A549 (cell line): Measurements from ENCODE around the gene CYB5D1. TPM values are rescaled to one million over a fixed set of nuclear protein-coding genes. Genes with fewer than 3 reads are reported as not detected.

Experiments
- ATAC-seq, 2 experiments: fragments of 200-7000 bp in 1 of 2; fragments of >200 bp in 1 of 2; cut with Nextera tagmentation in 1 of 2; cut with Tn5 transposase in 1 of 2; 3 replicates each; pipeline versions ENCODE4 v1.8.0 to v1.9.1; 2018 to 2020; ENCODE audit warnings: mild to moderate bottlenecking in 1 of 2, moderate library complexity in 1 of 2
- CTCF ChIA-PET: fragments of 300-600 bp; sonication (Branson Sonifier 250); formaldehyde crosslinking; extraction: SDS; loops from one replicate; lab custom pipeline; 2021; ENCODE audit warnings: antibody characterized with exemption, inconsistent platforms; lab: Yijun Ruan, JAX
- POLR2A ChIA-PET: fragments of 350-600 bp; formaldehyde crosslinking; extraction: SDS; loops from one replicate; lab custom pipeline; 2021; ENCODE audit warnings: antibody characterized with exemption, inconsistent platforms; lab: Yijun Ruan, JAX
- DNase-seq, 2 experiments: peaks; one replicate each; pipeline versions ENCODE4 v3.0.0 to v3.0.0-alpha.2; 2011 to 2016; ENCODE audit warnings: low read depth in 1 of 2, low spot score in 1 of 2
- FAIRE-seq: peaks from 2 replicates; lab custom pipeline; 2011; peaks lifted over from hg19 to GRCh38; lab: Jason Lieb, UNC
- H3K27ac ChIP-seq, 2 experiments: fragments of >200 bp; sonication (Bioruptor Twin); formaldehyde crosslinking; 3 replicates each; pipeline ENCODE4 v1.5.1; 2016 to 2017
- H3K4me1 ChIP-seq: fragments of >200 bp; sonication (Bioruptor Twin); formaldehyde crosslinking; 3 replicates; pipeline ENCODE4 v1.6.1; 2016
- H3K4me2 ChIP-seq: fragments of >200 bp; sonication (Bioruptor Twin); formaldehyde crosslinking; 3 replicates; pipeline ENCODE4 v1.6.1; 2016
- H3K4me3 ChIP-seq: fragments of >200 bp; sonication (Bioruptor Twin); formaldehyde crosslinking; 3 replicates; pipeline ENCODE4 v1.5.1; 2016
- H3K9me3 ChIP-seq: fragments of >200 bp; sonication (Bioruptor Twin); formaldehyde crosslinking; 3 replicates; pipeline ENCODE4 v1.6.1; 2016
- CBX2 ChIP-seq: fragments of 200-600 bp; sonication (generic); IDR thresholded peaks from 2 replicates; pipeline ENCODE4 v1.6.1; 2016; ENCODE audit warnings: low read depth, mild to moderate bottlenecking, borderline replicate concordance
- CEBPB ChIP-seq, 2 experiments: fragments of >200 bp in 1 of 2; sonication (Bioruptor Twin) in 1 of 2; formaldehyde crosslinking in 1 of 2; IDR thresholded peaks; 2 replicates each; pipeline ENCODE4 v1.6.1; 2012 to 2016
- EHF ChIP-seq: fragments of 250-450 bp; sonication (Bioruptor Pico); IDR thresholded peaks from 2 replicates; pipeline ENCODE4 v1.5.0; 2020; ENCODE audit warnings: mild to moderate bottlenecking
- EP300 ChIP-seq, 2 experiments: fragments of >200 bp; sonication (Bioruptor Twin); formaldehyde crosslinking; IDR thresholded peaks; 2 replicates in 1 of 2; 3 replicates in 1 of 2; pipeline ENCODE4 v1.6.1; 2016 to 2017
- FOSB ChIP-seq: fragments of 250-450 bp; sonication (Bioruptor Pico); IDR thresholded peaks from 2 replicates; pipeline ENCODE4 v1.5.0; 2020; ENCODE audit warnings: mild to moderate bottlenecking, moderate library complexity
- HDAC2 ChIP-seq: fragments of 200-600 bp; sonication (generic); IDR thresholded peaks from 2 replicates; pipeline ENCODE4 v1.6.1; 2016
- HEYL ChIP-seq: fragments of 250-450 bp; sonication (Bioruptor Pico); IDR thresholded peaks from 2 replicates; pipeline ENCODE4 v1.8.0; 2021; ENCODE audit warnings: mild to moderate bottlenecking, moderate library complexity
- HOXB5 ChIP-seq: fragments of 250-450 bp; sonication (Bioruptor Pico); IDR thresholded peaks from 2 replicates; pipeline ENCODE4 v1.5.0; 2020; ENCODE audit warnings: mild to moderate bottlenecking, moderate library complexity
- JUN ChIP-seq, 2 experiments: fragments of >200 bp; sonication (Bioruptor Twin); formaldehyde crosslinking; IDR thresholded peaks; 2 replicates in 1 of 2; 3 replicates in 1 of 2; pipeline ENCODE4 v1.6.1; 2016 to 2017
- JUNB ChIP-seq: fragments of >200 bp; sonication (Bioruptor Twin); formaldehyde crosslinking; IDR thresholded peaks from 2 replicates; pipeline ENCODE4 v1.6.1; 2016
- KDM5A ChIP-seq: fragments of 200-600 bp; sonication (generic); IDR thresholded peaks from 2 replicates; pipeline ENCODE4 v1.6.1; 2016; ENCODE audit warnings: antibody characterized with exemption, mild to moderate bottlenecking
- MYC ChIP-seq: IDR thresholded peaks from 2 replicates; pipeline ENCODE4 v1.6.1; 2012; ENCODE audit warnings: mild to moderate bottlenecking, inconsistent platforms, low read length, improper control_type of control experiment, borderline replicate concordance
- PHF8 ChIP-seq: fragments of 200-600 bp; sonication (generic); IDR thresholded peaks from 2 replicates; pipeline ENCODE4 v1.6.1; 2016; ENCODE audit warnings: low read depth, mild to moderate bottlenecking, antibody characterized with exemption, moderate library complexity, borderline replicate concordance
- POLR2A ChIP-seq: IDR thresholded peaks from 2 replicates; pipeline ENCODE4 v1.6.1; 2012; ENCODE audit warnings: mild to moderate bottlenecking, low read length
- POLR2AphosphoS2 ChIP-seq: conservative IDR thresholded peaks from 2 replicates; pipeline ENCODE4 v1.6.1; 2012; ENCODE audit warnings: low read length, improper control_type of control experiment, inconsistent platforms
- RCOR1 ChIP-seq: fragments of 150-350 bp; IDR thresholded peaks from 2 replicates; pipeline ENCODE4 v1.6.1; 2014; ENCODE audit warnings: antibody characterized with exemption, low read length, low read depth
- RFX5 ChIP-seq: fragments of 450-650 bp; IDR thresholded peaks from 2 replicates; pipeline ENCODE4 v1.7.1; 2014; ENCODE audit warnings: antibody characterized with exemption, mild to moderate bottlenecking, moderate library complexity
- RNF2 ChIP-seq: fragments of 200-600 bp; sonication (generic); IDR thresholded peaks from 2 replicates; pipeline ENCODE4 v1.6.1; 2016; ENCODE audit warnings: low read depth, mild to moderate bottlenecking, antibody characterized with exemption, moderate library complexity, borderline replicate concordance
- TP53 ChIP-seq: fragments of 250-450 bp; sonication (Bioruptor Pico); IDR thresholded peaks from 2 replicates; pipeline ENCODE4 v1.5.0; 2021; ENCODE audit warnings: mild to moderate bottlenecking, moderate library complexity
- ZNF302 ChIP-seq: fragments of 250-450 bp; sonication (Bioruptor Pico); IDR thresholded peaks from 2 replicates; pipeline ENCODE4 v1.9.0; 2021; ENCODE audit warnings: inconsistent platforms, mild to moderate bottlenecking, moderate library complexity
- WGBS: methylation state at CpG from one replicate; pipeline ENCODE4 v1.1.6; 2017; ENCODE audit errors: missing lambda C conversion rate; 5-methylcytosine and 5-hydroxymethylcytosine counted together
- polyA plus RNA-seq, 4 experiments: library from polyadenylated mRNA; depleted of rRNA in 3 of 4; stranded (reverse); fragments of >200 nt; fragmentation: RNase III in 1 of 4; extraction: RNeasy Plus Mini Kit Qiagen cat#74134 plus additional on column Dnase treatment in 1 of 4; gene quantifications; 2 replicates in 3 of 4; 3 replicates in 1 of 4; pipeline ENCODE4 v1.2.3, GENCODE V29; 2011 to 2017
- TF ChIP-seq, protein P1 (sequence below): fragments of 250-450 bp; sonication (Bioruptor Pico); IDR thresholded peaks from 2 replicates; pipeline ENCODE4 v1.5.0; 2020; ENCODE audit warnings: low read depth, mild to moderate bottlenecking, moderate library complexity
- TF ChIP-seq, protein P2 (sequence below): fragments of >200 bp; sonication (Bioruptor Twin); formaldehyde crosslinking; IDR thresholded peaks from 3 replicates; pipeline ENCODE4 v1.6.1; 2016
- TF ChIP-seq, protein P3 (sequence below): IDR thresholded peaks from 2 replicates; pipeline ENCODE4 v1.6.1; 2012
- TF ChIP-seq, protein P4 (sequence below): fragments of 200-600 bp; sonication (generic); IDR thresholded peaks from 2 replicates; pipeline ENCODE4 v1.6.1; 2016; ENCODE audit warnings: antibody characterized with exemption, mild to moderate bottlenecking, moderate library complexity
- TF ChIP-seq, protein P5 (sequence below): IDR thresholded peaks from 2 replicates; pipeline ENCODE4 v1.6.1; 2012; ENCODE audit warnings: low read depth, borderline replicate concordance

CYB5D1 gene
- polyA plus RNA-seq, 2 of the 4 experiments (the other 2 are of a cell fraction), result 20.4 to 28.2 TPM

DNA sequence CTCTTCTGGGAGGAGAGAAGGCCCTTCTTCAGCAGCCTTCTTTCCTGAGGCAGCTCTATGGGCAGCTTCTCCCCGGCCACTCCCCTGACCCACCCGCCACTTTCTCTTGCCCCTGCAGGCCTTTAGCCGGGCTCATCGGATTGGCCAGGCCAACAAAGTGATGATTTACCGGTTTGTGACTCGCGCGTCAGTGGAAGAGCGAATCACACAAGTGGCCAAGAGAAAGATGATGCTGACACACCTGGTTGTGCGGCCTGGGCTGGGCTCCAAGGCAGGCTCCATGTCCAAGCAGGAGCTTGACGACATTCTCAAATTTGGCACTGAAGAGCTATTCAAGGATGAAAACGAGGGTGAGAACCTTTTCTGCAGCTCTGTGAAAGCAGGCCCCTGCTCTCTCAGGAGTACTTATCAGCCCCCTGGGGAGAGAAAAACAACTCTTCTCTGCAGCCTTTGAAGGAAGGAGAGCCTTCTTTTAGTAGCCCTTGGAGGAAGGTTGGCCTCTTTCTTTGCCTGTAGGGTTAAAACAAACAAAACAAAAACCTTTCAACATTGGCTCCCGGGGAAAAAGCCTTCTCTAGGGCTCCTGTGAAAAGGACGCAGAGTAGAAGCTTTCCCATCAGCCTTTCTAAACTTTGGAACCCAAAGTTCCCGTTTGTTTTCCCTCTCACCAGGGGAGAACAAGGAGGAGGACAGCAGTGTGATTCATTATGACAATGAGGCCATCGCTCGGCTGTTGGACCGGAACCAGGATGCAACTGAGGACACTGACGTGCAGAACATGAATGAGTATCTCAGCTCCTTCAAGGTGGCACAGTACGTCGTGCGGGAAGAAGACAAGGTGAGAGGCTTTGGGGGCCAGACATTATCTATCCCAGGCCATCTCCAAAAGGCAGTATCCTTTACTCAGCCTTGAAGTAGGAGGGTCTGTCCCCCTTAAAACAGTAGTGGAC lies 45.6 kb downstream of the CYB5D1 start:
- ChIA-PET CTCF (interaction anchor here (0.8 to 15.1 kb wide), 16 partner anchors 7 to 216 kb away, joined by 3 to 339 read pairs (median 6); partner anchors contain the start of genes CHD3 and RNF227), POLR2A (no interaction called here)
- DNase-seq, result no peak
- H3K9me3 ChIP-seq, result no peaks in the 10 kb centered on the region
- H3K4me3 ChIP-seq, result no peak overlapping the region
- FAIRE-seq, result no peak
- no peak overlapping the region for H3K27ac ChIP-seq
- TF ChIP-seq JUN (IDR thresholded peaks at IDR 0.05), result no peak
- TF ChIP-seq CEBPB (IDR thresholded peaks at IDR 0.05), result no peak
- no peak for TF ChIP-seq HEYL (CRISPR knock-in tag)
- no peak for TF ChIP-seq ZNF302 (CRISPR knock-in tag)
- no peak for TF ChIP-seq RNF2
- no peak for ATAC-seq
- 88% methylated on average over 22 of the region's 22 CpGs for WGBS
- no peaks in the 10 kb centered on the region for H3K4me1 ChIP-seq
- no peak overlapping the region for H3K4me2 ChIP-seq

DNA sequence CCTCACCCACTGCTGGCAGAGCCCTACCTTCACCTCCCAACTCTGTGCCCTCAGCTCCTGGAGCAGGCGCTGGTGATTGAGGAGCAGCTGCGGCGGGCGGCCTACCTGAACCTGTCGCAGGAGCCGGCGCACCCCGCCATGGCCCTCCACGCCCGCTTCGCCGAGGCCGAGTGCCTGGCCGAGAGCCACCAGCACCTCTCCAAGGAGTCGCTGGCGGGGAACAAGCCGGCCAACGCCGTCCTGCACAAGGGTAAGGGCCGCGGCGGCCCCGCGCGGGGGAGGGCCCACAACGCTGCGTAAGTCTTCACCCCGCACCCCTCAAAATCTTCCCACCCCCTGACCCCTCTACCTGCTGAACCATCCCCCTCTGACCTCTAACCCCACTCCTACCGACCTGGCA lies 51.3 kb downstream of the CYB5D1 start:
- ATAC-seq (no peak), DNase-seq (no peak), FAIRE-seq (no peak)
- Histone ChIP-seq H3K27ac (no peak overlapping the region), H3K4me1 (no peaks in the 10 kb centered on the region; the same call in 2 of the 3 replicates), H3K4me3 (no peak overlapping the region), H3K9me3 (no peaks in the 10 kb centered on the region), H3K4me2 (no peak overlapping the region)
- TF ChIP-seq KDM5A (no peak), RFX5 (no peak), CBX2 (no peak), JUN (IDR thresholded peaks at IDR 0.05) (no peak)
- TF ChIP-seq, protein P1, sequence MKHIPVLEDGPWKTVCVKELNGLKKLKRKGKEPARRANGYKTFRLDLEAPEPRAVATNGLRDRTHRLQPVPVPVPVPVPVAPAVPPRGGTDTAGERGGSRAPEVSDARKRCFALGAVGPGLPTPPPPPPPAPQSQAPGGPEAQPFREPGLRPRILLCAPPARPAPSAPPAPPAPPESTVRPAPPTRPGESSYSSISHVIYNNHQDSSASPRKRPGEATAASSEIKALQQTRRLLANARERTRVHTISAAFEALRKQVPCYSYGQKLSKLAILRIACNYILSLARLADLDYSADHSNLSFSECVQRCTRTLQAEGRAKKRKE, result no peak
- 96% methylated on average over 28 of the region's 29 CpGs for WGBS
- ChIA-PET POLR2A (no interaction called here), CTCF (interaction anchor here (1.9 to 15.1 kb wide), 5 partner anchors 10 to 133 kb away, joined by 5 to 339 read pairs (median 151); no protein-coding TSS in a partner anchor)

DNA sequence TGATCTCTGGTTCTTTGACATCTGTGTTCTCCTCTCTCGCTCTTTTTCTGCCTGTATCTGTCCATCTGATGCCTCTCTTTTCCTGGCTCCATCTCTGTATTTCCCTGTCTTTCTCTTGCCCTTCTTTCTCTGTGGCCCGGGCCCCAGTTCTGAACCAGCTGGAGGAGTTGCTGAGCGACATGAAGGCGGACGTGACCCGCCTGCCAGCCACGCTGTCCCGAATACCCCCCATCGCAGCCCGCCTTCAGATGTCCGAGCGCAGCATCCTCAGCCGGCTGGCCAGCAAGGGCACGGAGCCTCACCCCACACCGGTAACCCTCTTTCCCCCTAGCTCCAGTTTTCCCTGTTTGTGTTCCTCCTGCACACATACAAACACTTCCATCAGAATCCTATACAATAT lies 52.5 kb downstream of the CYB5D1 start:
- H3K9me3 ChIP-seq, result no peaks in the 10 kb centered on the region
- no peak for FAIRE-seq
- CTCF ChIA-PET, result interaction anchor here (1.1 to 14.8 kb wide), 7 partner anchors 11 to 149 kb away, joined by 4 to 372 read pairs (median 111); no protein-coding TSS in a partner anchor

More for the DNA sequence above, 52.5 kb downstream of the CYB5D1 start:
- no peak for TF ChIP-seq HOXB5 (CRISPR knock-in tag)
- TF ChIP-seq RFX5, result no peak
- TF ChIP-seq, protein P2, sequence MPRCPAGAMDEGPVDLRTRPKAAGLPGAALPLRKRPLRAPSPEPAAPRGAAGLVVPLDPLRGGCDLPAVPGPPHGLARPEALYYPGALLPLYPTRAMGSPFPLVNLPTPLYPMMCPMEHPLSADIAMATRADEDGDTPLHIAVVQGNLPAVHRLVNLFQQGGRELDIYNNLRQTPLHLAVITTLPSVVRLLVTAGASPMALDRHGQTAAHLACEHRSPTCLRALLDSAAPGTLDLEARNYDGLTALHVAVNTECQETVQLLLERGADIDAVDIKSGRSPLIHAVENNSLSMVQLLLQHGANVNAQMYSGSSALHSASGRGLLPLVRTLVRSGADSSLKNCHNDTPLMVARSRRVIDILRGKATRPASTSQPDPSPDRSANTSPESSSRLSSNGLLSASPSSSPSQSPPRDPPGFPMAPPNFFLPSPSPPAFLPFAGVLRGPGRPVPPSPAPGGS, result no peak
- no peak for TF ChIP-seq PHF8
- TF ChIP-seq HDAC2, result no peak
- TF ChIP-seq, protein P3, sequence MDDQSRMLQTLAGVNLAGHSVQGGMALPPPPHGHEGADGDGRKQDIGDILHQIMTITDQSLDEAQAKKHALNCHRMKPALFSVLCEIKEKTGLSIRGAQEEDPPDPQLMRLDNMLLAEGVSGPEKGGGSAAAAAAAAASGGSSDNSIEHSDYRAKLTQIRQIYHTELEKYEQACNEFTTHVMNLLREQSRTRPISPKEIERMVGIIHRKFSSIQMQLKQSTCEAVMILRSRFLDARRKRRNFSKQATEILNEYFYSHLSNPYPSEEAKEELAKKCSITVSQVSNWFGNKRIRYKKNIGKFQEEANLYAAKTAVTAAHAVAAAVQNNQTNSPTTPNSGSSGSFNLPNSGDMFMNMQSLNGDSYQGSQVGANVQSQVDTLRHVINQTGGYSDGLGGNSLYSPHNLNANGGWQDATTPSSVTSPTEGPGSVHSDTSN, result no peak
- TF ChIP-seq EHF (CRISPR knock-in tag), result no peak
- no peak for TF ChIP-seq FOSB (CRISPR knock-in tag)
- no peak for TF ChIP-seq MYC
- TF ChIP-seq POLR2A, result no peak
- TF ChIP-seq TP53 (CRISPR knock-in tag), result no peak
- TF ChIP-seq EP300 (IDR thresholded peaks at IDR 0.05), result no peak
- no peak for TF ChIP-seq POLR2AphosphoS2
- TF ChIP-seq RCOR1, result no peak
- TF ChIP-seq, protein P4, sequence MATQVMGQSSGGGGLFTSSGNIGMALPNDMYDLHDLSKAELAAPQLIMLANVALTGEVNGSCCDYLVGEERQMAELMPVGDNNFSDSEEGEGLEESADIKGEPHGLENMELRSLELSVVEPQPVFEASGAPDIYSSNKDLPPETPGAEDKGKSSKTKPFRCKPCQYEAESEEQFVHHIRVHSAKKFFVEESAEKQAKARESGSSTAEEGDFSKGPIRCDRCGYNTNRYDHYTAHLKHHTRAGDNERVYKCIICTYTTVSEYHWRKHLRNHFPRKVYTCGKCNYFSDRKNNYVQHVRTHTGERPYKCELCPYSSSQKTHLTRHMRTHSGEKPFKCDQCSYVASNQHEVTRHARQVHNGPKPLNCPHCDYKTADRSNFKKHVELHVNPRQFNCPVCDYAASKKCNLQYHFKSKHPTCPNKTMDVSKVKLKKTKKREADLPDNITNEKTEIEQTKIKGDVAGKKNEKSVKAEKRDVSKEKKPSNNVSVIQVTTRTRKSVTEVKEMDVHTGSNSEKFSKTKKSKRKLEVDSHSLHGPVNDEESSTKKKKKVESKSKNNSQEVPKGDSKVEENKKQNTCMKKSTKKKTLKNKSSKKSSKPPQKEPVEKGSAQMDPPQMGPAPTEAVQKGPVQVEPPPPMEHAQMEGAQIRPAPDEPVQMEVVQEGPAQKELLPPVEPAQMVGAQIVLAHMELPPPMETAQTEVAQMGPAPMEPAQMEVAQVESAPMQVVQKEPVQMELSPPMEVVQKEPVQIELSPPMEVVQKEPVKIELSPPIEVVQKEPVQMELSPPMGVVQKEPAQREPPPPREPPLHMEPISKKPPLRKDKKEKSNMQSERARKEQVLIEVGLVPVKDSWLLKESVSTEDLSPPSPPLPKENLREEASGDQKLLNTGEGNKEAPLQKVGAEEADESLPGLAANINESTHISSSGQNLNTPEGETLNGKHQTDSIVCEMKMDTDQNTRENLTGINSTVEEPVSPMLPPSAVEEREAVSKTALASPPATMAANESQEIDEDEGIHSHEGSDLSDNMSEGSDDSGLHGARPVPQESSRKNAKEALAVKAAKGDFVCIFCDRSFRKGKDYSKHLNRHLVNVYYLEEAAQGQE, result no peak
- TF ChIP-seq, protein P5, sequence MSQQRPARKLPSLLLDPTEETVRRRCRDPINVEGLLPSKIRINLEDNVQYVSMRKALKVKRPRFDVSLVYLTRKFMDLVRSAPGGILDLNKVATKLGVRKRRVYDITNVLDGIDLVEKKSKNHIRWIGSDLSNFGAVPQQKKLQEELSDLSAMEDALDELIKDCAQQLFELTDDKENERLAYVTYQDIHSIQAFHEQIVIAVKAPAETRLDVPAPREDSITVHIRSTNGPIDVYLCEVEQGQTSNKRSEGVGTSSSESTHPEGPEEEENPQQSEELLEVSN, result no peak
- TF ChIP-seq CBX2, result no peak
- TF ChIP-seq JUNB, result no peak
- no peak overlapping the region for H3K4me3 ChIP-seq
- DNase-seq (no peak), ATAC-seq (no peak)
- no peak overlapping the region for H3K4me2 ChIP-seq
- H3K27ac ChIP-seq, result no peak overlapping the region
- WGBS, result 93% methylated on average over 15 of the region's 15 CpGs
- H3K4me1 ChIP-seq, result peaks cover 7% of the 10 kb centered on the region; the same call in 1 of the 3 replicates
- POLR2A ChIA-PET, result no interaction called here
